H1 (cell line): ENCODE results near the gene ARHGAP8.

Experiments used
- KDM1A ChIP-seq: fragments of 200-600, 300-600 bp; sonication (generic); IDR thresholded peaks from 2 replicates; pipeline ENCODE4 v1.7.1; 2016; ENCODE audit warnings: mild to moderate bottlenecking, low read length, borderline replicate concordance
- RFX5 ChIP-seq: IDR thresholded peaks from 2 replicates; pipeline ENCODE4 v1.6.1; 2011; ENCODE audit warnings: low read depth, low read length, improper control_type of control experiment, borderline replicate concordance
- SIN3A ChIP-seq, 2 experiments: IDR thresholded peaks in 1 of 2; conservative IDR thresholded peaks in 1 of 2; 2 replicates each; pipeline ENCODE4 v1.6.1; 2011 to 2012; ENCODE audit warnings: low read length in 2 of 2, improper control_type of control experiment in 1 of 2, low read depth in 1 of 2, mild to moderate bottlenecking in 1 of 2
- SP1 ChIP-seq: IDR thresholded peaks from 2 replicates; pipeline ENCODE4 v1.6.1; 2011; ENCODE audit warnings: low read depth, low read length
- TCF12 ChIP-seq: IDR thresholded peaks from 2 replicates; pipeline ENCODE4 v1.6.1; 2011; ENCODE audit warnings: low read depth, mild to moderate bottlenecking, low read length
- TF ChIP-seq, protein P1 (sequence below), 3 experiments: IDR thresholded peaks; 1 replicate in 2 of 3; 2 replicates in 1 of 3; pipeline versions ENCODE4 v1.5.1 to v1.6.1; 2011; ENCODE audit warnings: low read length in 3 of 3, mild to moderate bottlenecking in 3 of 3, inconsistent platforms in 2 of 3, low read depth in 1 of 3, moderate library complexity in 1 of 3; ENCODE audit not compliant: insufficient read depth in 1 of 3; ENCODE audit errors: control extremely low read depth in 1 of 3

DNA sequence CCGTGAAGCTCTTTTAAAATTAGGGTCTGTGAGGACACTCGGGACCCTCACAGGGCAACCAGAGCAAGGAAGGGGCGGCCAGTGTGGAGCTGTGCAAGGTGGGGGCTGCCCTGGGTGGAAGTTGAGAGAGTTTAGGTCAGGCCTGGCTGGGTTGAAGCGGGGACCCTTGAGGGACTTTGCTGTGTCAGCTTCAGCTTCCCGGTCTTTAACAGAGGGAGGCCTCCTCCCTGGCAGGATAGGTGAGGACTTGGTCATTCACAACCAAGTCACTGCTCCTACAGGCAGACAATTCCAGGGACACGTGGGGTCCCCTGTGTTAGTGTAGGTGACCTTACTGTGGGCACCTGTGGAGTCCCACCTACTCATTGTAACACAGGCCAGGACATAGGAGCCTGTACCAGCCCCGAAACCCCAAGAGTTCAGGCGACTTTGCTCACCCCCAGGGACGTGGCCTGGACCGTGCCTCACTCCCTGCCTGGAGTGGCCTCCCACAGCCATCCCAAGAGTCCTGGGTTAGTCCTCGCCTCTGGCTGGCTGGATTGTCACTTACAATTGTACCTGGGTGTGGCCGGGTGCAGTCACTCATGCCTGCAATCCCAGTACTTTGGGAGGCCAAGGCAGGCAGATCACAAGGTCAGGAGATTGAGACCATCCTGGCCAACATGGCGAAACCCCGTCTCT is 18.8 kb upstream of the ARHGAP8 start:
- TF ChIP-seq KDM1A (no peak), RFX5 (no peak), TCF12 (no peak), SIN3A (conservative IDR thresholded peaks at IDR 0.05 in 1 of 2, IDR thresholded peaks at IDR 0.05 in 1 of 2; ENCODE audit: low read depth in 1 of 2, low read length in 2 of 2) (no peak), SP1 (no peak)
- TF ChIP-seq, protein P1, sequence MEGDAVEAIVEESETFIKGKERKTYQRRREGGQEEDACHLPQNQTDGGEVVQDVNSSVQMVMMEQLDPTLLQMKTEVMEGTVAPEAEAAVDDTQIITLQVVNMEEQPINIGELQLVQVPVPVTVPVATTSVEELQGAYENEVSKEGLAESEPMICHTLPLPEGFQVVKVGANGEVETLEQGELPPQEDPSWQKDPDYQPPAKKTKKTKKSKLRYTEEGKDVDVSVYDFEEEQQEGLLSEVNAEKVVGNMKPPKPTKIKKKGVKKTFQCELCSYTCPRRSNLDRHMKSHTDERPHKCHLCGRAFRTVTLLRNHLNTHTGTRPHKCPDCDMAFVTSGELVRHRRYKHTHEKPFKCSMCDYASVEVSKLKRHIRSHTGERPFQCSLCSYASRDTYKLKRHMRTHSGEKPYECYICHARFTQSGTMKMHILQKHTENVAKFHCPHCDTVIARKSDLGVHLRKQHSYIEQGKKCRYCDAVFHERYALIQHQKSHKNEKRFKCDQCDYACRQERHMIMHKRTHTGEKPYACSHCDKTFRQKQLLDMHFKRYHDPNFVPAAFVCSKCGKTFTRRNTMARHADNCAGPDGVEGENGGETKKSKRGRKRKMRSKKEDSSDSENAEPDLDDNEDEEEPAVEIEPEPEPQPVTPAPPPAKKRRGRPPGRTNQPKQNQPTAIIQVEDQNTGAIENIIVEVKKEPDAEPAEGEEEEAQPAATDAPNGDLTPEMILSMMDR (IDR thresholded peaks at IDR 0.05; ENCODE audit: control extremely low read depth in 1 of 3, insufficient read depth in 1 of 3, low read depth in 1 of 3, low read length in 3 of 3), result no peak
